CD4-positive, alpha-beta memory T cell (primary cell): ENCODE data around the gene KRT5. TPM values are rescaled to one million over a fixed set of nuclear protein-coding genes. Genes with fewer than 3 reads are reported as not detected.

Experiments
- CTCF ChIA-PET: fragments of 350-600 bp; sonication (Branson Sonifier 250); formaldehyde crosslinking; loops from one replicate; lab custom pipeline; 2021; ENCODE audit warnings: inconsistent platforms; ENCODE audit not compliant: partially characterized antibody; lab: Charles Lee
- POLR2A ChIA-PET: fragments of 350-600 bp; sonication (Branson Sonifier 250); formaldehyde crosslinking; loops from one replicate; lab custom pipeline; 2021; ENCODE audit not compliant: partially characterized antibody; lab: Charles Lee
- DNase-seq, 5 donors: peaks; one replicate each; pipeline versions ENCODE4 v3.0.0 to v3.0.0-alpha.2; 2020 to 2022; ENCODE audit warnings: mixed read lengths in 1 of 5
- H3K27ac ChIP-seq: one replicate; pipeline ENCODE4 v1.7.0; 2013; ENCODE audit warnings: low read depth, low read length
- H3K27me3 ChIP-seq: 2 replicates; pipeline ENCODE4 v1.7.0; 2013; ENCODE audit warnings: mild to moderate bottlenecking, low read length, moderate library complexity; ENCODE audit not compliant: insufficient read depth
- H3K36me3 ChIP-seq: 2 replicates; pipeline ENCODE4 v1.7.0; 2013; ENCODE audit warnings: mild to moderate bottlenecking, low read length, moderate library complexity; ENCODE audit not compliant: insufficient read depth
- H3K4me1 ChIP-seq: 2 replicates; pipeline ENCODE4 v1.7.0; 2013; ENCODE audit warnings: mild to moderate bottlenecking, low read length, moderate library complexity; ENCODE audit not compliant: insufficient read depth
- H3K4me3 ChIP-seq, 2 donors: one replicate each; pipeline ENCODE4 v1.7.0; 2013; ENCODE audit warnings: low read length in 2 of 2, mild to moderate bottlenecking in 1 of 2
- H3K9me3 ChIP-seq, 2 donors: one replicate each; pipeline ENCODE4 v1.7.0; 2013; ENCODE audit warnings: low read length in 2 of 2, control low read depth in 1 of 2; ENCODE audit not compliant: control insufficient read depth in 1 of 2
- H3K27ac Mint-ChIP-seq, 7 donors: one replicate each; pipeline ENCODE4 v1.8.0; 2020 to 2021; ENCODE audit warnings: mixed read lengths in 7 of 7, mild to moderate bottlenecking in 6 of 7, inconsistent platforms in 3 of 7, moderate library complexity in 3 of 7
- H3K27me3 Mint-ChIP-seq, 2 donors: one replicate each; pipeline ENCODE4 v1.8.0; 2020 to 2021; ENCODE audit warnings: mixed read lengths in 2 of 2
- H3K36me3 Mint-ChIP-seq, 2 donors: one replicate each; pipeline ENCODE4 v1.8.0; 2020 to 2021; ENCODE audit warnings: mixed read lengths in 2 of 2, inconsistent platforms in 1 of 2, mild to moderate bottlenecking in 1 of 2
- H3K4me1 Mint-ChIP-seq, 4 donors: one replicate each; pipeline ENCODE4 v1.8.0; 2020 to 2021; ENCODE audit warnings: mixed read lengths in 4 of 4, mild to moderate bottlenecking in 1 of 4
- H3K4me3 Mint-ChIP-seq, 8 donors: one replicate each; pipeline ENCODE4 v1.8.0; 2020 to 2021; ENCODE audit warnings: mixed read lengths in 8 of 8, mild to moderate bottlenecking in 7 of 8, moderate library complexity in 6 of 8, inconsistent platforms in 3 of 8
- H3K9me3 Mint-ChIP-seq, 8 donors: one replicate each; pipeline ENCODE4 v1.8.0; 2020 to 2021; ENCODE audit warnings: mixed read lengths in 8 of 8, mild to moderate bottlenecking in 5 of 8, inconsistent platforms in 3 of 8, moderate library complexity in 1 of 8
- intact Hi-C: fragments of 100-400 bp; cut with micrococcal nuclease; formaldehyde crosslinking; loops from one replicate; pipeline ENCODE4 v1.15.1; 2023
- polyA plus RNA-seq, 2 donors: library from polyadenylated mRNA; unstranded; fragments of 300-500 nt; fragmentation: Illumina TruSeq; gene quantifications; one replicate each; pipeline ENCODE4 v1.2.3, GENCODE V29; 2021
- total RNA-seq, 2 experiments: library from RNA; stranded (reverse); gene quantifications; one replicate each; pipeline ENCODE4 v1.2.3, GENCODE V29; 2021

KRT5 gene
- total and polyA plus RNA-seq, 4 experiments from 2014 or later, result not detected

- H3K4me1 ChIP-seq, result no peaks in the 10 kb centered on the region
- no peaks in the 10 kb centered on the region for H3K36me3 Mint-ChIP-seq
- peaks cover 2 to 8% of the 10 kb centered on the region in 2 donors for H3K27me3 Mint-ChIP-seq
- no peaks in the 10 kb centered on the region for H3K36me3 ChIP-seq
- intact Hi-C loops, result no loop called here
- ChIA-PET CTCF (no interaction called here), POLR2A (no interaction called here)
- H3K9me3 ChIP-seq, result no peaks in the 10 kb centered on the region
- no peaks in the 10 kb centered on the region for H3K27me3 ChIP-seq
- no peak overlapping the region for H3K4me3 Mint-ChIP-seq
- no peaks in the 10 kb centered on the region for H3K4me1 Mint-ChIP-seq
- no peaks in the 10 kb centered on the region for H3K9me3 Mint-ChIP-seq
- no peak overlapping the region for H3K4me3 ChIP-seq
- no peak overlapping the region for H3K27ac Mint-ChIP-seq
- no peak for DNase-seq
- no peak overlapping the region for H3K27ac ChIP-seq
Measured at GRCh38 chr12:52535574-52535973, 15.4 kb upstream of the KRT5 start.

DNA sequence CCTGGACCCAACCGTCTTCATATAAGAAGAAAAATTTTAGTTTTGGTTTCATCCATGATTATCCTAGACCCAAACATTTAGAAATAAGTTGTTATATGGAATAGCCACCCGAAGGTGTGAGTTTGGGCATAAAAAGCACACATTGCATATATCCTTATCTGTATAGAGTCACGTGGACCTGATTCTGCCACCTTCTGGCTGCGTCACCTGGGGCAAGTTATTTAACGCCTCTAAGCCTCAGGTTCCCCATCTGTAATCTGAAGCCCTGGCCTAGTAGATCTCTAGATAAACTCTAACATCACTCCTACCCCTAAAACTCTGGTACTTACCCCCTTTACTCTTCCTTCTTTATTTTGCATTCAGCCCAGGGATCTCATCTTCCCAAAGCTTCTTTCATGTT is 14.3 kb upstream of the KRT5 start:
- Mint-ChIP-seq H3K9me3 (no peaks in the 10 kb centered on the region), H3K4me1 (no peaks in the 10 kb centered on the region), H3K36me3 (no peaks in the 10 kb centered on the region), H3K27me3 (peaks cover 2 to 11% of the 10 kb centered on the region in 2 donors), H3K4me3 (no peak overlapping the region), H3K27ac (no peak overlapping the region)
- DNase-seq, result no peak
- no peaks in the 10 kb centered on the region for H3K4me1 ChIP-seq
- H3K36me3 ChIP-seq, result no peaks in the 10 kb centered on the region
- no peaks in the 10 kb centered on the region for H3K27me3 ChIP-seq
- H3K27ac ChIP-seq, result no peak overlapping the region
- CTCF ChIA-PET, result no interaction called here
- intact Hi-C loops, result no loop called here
- no peaks in the 10 kb centered on the region for H3K9me3 ChIP-seq
- POLR2A ChIA-PET, result no interaction called here
- H3K4me3 ChIP-seq, result no peak overlapping the region

- Mint-ChIP-seq H3K4me3 (no peak overlapping the region), H3K27me3 (peaks cover 2 to 11% of the 10 kb centered on the region in 2 donors), H3K36me3 (no peaks in the 10 kb centered on the region), H3K9me3 (no peaks in the 10 kb centered on the region), H3K27ac (no peak overlapping the region), H3K4me1 (no peaks in the 10 kb centered on the region)
- Histone ChIP-seq H3K4me1 (no peaks in the 10 kb centered on the region), H3K27me3 (no peaks in the 10 kb centered on the region), H3K9me3 (no peaks in the 10 kb centered on the region), H3K27ac (no peak overlapping the region), H3K36me3 (no peaks in the 10 kb centered on the region), H3K4me3 (no peak overlapping the region)
- intact Hi-C loops, result no loop called here
- POLR2A ChIA-PET, result no interaction called here
- DNase-seq, result no peak
- CTCF ChIA-PET, result no interaction called here
Measured at GRCh38 chr12:52533686-52534470, 13.7 kb upstream of the KRT5 start.

DNA sequence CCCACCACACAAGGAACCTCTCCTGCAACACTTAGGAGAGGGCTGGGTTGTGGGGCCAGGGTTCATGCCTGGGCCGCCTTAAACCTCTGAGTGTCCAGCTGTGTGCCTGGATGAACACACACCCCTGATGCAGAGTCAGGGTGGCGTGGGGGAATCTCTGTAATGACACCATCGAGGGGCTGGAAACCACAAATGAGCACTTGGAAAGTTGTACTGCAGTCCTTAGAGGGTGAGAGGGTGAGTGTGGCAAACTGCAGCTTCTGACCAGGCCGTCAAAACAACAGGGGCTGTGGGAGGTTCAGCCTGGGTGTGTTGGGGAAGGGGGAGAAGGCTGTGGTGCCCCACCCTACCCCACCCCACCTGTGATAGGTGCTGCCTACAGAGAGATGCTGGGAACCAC is 12.4 kb upstream of the KRT5 start:
- no peaks in the 10 kb centered on the region for H3K36me3 Mint-ChIP-seq
- CTCF ChIA-PET, result no interaction called here
- intact Hi-C loops, result no loop called here

DNA sequence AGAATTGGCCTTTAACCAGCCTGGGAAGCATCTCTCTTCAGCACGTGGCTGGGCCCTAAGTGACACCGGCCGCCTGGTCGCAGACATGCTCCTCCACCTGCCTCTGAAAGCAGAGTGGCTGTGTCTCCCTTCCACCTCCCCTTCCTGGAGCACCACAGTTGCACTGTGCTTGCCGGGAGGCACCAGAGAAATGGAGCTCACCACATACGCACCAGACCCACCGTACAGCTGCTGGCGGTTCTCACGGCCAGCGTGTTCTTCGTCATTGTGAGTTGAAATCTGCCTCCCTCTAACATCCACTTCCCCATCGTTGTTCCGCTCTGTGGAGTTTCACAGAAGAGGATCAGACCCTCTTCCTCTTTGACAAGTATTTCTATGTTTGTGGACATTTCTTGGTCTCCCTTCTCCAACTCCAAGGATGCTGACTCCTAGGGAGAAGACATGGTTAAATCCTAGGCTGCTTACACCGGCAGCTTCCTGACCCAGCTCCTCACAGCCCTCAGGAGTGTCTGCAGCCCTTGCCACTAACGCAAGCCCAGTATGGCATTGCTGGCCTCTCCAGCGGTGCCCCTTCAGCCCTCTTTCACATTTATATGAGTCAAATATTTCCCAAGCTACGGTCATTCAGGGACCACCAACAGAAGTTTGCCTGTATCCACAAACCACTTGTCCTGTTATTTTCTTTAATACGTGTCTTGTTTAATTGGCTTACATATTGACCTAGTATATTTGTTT is 11.5 kb upstream of the KRT5 start:
- DNase-seq, result no peak

More for the DNA sequence above, 12.4 kb upstream of the KRT5 start:
- Histone ChIP-seq H3K27ac (no peak overlapping the region), H3K27me3 (no peaks in the 10 kb centered on the region), H3K4me3 (no peak overlapping the region), H3K36me3 (no peaks in the 10 kb centered on the region), H3K4me1 (no peaks in the 10 kb centered on the region), H3K9me3 (no peaks in the 10 kb centered on the region)
- DNase-seq, result no peak
- H3K27ac Mint-ChIP-seq, result no peak overlapping the region
- H3K27me3 Mint-ChIP-seq, result peaks cover 0 to 11% of the 10 kb centered on the region in 2 donors
- POLR2A ChIA-PET, result no interaction called here
- no peak overlapping the region for H3K4me3 Mint-ChIP-seq
- H3K4me1 Mint-ChIP-seq, result no peaks in the 10 kb centered on the region
- H3K9me3 Mint-ChIP-seq, result no peaks in the 10 kb centered on the region

DNA sequence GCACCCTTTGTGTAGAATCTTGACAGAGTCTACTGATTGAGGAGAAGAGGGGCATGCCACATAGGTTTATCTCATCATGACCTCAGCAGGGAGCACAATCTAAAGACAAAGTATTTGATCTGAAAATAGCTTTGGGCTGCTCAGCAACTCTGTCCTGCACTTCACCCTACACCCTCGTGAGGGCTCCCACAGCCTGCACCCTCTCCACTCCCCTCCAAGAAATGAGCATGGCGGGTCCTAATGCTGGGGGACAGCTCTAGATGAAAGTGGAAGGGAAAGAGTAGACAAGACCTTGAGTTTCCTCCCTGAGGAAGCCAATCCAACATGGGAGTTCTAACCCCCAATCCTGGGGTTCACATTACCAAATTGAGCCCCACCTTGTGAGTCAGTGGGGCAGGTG is 10.7 kb upstream of the KRT5 start:
- no peak overlapping the region for H3K4me3 ChIP-seq
- no peaks in the 10 kb centered on the region for H3K4me1 ChIP-seq
- peaks cover 0 to 9% of the 10 kb centered on the region in 2 donors for H3K27me3 Mint-ChIP-seq
- no peaks in the 10 kb centered on the region for H3K36me3 Mint-ChIP-seq
- no peaks in the 10 kb centered on the region for H3K9me3 ChIP-seq
- ChIA-PET POLR2A (no interaction called here), CTCF (no interaction called here)
- no peaks in the 10 kb centered on the region for H3K27me3 ChIP-seq
- intact Hi-C loops, result no loop called here
- no peak overlapping the region for H3K27ac Mint-ChIP-seq
- no peaks in the 10 kb centered on the region for H3K9me3 Mint-ChIP-seq
- H3K36me3 ChIP-seq, result no peaks in the 10 kb centered on the region
- H3K27ac ChIP-seq, result no peak overlapping the region
- H3K4me1 Mint-ChIP-seq, result no peaks in the 10 kb centered on the region
- no peak overlapping the region for H3K4me3 Mint-ChIP-seq
- DNase-seq, result no peak

More for the DNA sequence above, 11.5 kb upstream of the KRT5 start:
- Histone ChIP-seq H3K27ac (no peak overlapping the region), H3K4me1 (no peaks in the 10 kb centered on the region), H3K36me3 (no peaks in the 10 kb centered on the region), H3K27me3 (no peaks in the 10 kb centered on the region), H3K4me3 (no peak overlapping the region), H3K9me3 (no peaks in the 10 kb centered on the region)
- H3K4me3 Mint-ChIP-seq, result no peak overlapping the region
- no peak overlapping the region for H3K27ac Mint-ChIP-seq
- intact Hi-C loops, result no loop called here
- POLR2A ChIA-PET, result no interaction called here
- H3K9me3 Mint-ChIP-seq, result no peaks in the 10 kb centered on the region
- CTCF ChIA-PET, result no interaction called here
- H3K27me3 Mint-ChIP-seq, result peaks cover 0 to 9% of the 10 kb centered on the region in 2 donors
- no peaks in the 10 kb centered on the region for H3K4me1 Mint-ChIP-seq
- H3K36me3 Mint-ChIP-seq, result no peaks in the 10 kb centered on the region

DNA sequence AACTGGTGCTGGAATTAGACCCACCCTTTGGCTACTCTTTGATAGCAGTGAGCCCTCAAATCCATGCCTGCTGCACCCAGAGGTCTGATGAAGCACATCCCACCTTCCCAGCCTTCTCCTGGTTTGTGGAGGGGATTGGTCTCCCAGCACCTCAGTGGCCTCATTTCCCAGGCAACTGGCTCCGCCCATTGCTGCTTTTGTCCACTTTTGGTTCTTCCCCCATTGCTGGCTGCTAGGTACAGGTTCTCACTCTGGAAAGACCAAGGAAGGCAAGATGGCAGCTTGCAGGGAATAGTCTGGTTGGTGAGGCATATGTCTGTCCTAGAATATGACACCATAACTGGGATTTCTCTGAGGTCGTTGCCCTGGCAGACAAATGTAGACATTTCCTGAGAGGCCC is 10.2 kb upstream of the KRT5 start:
- Mint-ChIP-seq H3K36me3 (no peaks in the 10 kb centered on the region), H3K27ac (no peak overlapping the region)
- DNase-seq, result no peak

More for the DNA sequence above, 10.2 kb upstream of the KRT5 start:
- Histone ChIP-seq H3K4me3 (no peak overlapping the region), H3K9me3 (no peaks in the 10 kb centered on the region), H3K27ac (no peak overlapping the region), H3K36me3 (no peaks in the 10 kb centered on the region), H3K27me3 (no peaks in the 10 kb centered on the region), H3K4me1 (no peaks in the 10 kb centered on the region)
- intact Hi-C loops, result no loop called here
- CTCF ChIA-PET, result no interaction called here
- H3K9me3 Mint-ChIP-seq, result no peaks in the 10 kb centered on the region
- H3K4me3 Mint-ChIP-seq, result no peak overlapping the region
- no peaks in the 10 kb centered on the region for H3K4me1 Mint-ChIP-seq
- POLR2A ChIA-PET, result no interaction called here
- H3K27me3 Mint-ChIP-seq, result peaks cover 0 to 9% of the 10 kb centered on the region in 2 donors
